K562 (cell line): Measurements from ENCODE around the gene SPATA16. TPM values are rescaled to one million over a fixed set of nuclear protein-coding genes. Genes with fewer than 3 reads are reported as not detected.

Experiments used
- ATF3 ChIP-seq, 2 experiments: fragments of 450-650 bp in 1 of 2; sonication (generic) in 1 of 2; formaldehyde crosslinking in 1 of 2; IDR thresholded peaks in 1 of 2; conservative IDR thresholded peaks in 1 of 2; 2 replicates each; pipeline versions ENCODE4 v1.6.1 to v1.8.1; 2016 to 2023; ENCODE audit warnings: mild to moderate bottlenecking in 2 of 2, moderate library complexity in 2 of 2, inconsistent platforms in 1 of 2, missing genetic modification reagents in 1 of 2
- BRF1 ChIP-seq: IDR thresholded peaks from 3 replicates; pipeline ENCODE4 v1.6.1; 2011; ENCODE audit warnings: borderline replicate concordance, mild to moderate bottlenecking; ENCODE audit not compliant: insufficient read length; ENCODE audit errors: extremely low read depth
- DMBX1 ChIP-seq: fragments of 250-450 bp; sonication (Bioruptor Pico); IDR thresholded peaks from 2 replicates; pipeline ENCODE4 v1.8.0; 2022; ENCODE audit warnings: inconsistent platforms, mild to moderate bottlenecking, moderate library complexity, borderline replicate concordance
- DNMT1 ChIP-seq: fragments of 450-650 bp; IDR thresholded peaks from 2 replicates; pipeline ENCODE4 v1.6.1; 2016; ENCODE audit warnings: antibody characterized with exemption, mild to moderate bottlenecking
- HDAC2 ChIP-seq: fragments of 450-650 bp; IDR thresholded peaks from 2 replicates; pipeline ENCODE4 v1.6.1; 2016; ENCODE audit warnings: mild to moderate bottlenecking
- IRF1 ChIP-seq: sonication (generic); formaldehyde crosslinking; IDR thresholded peaks from 2 replicates; pipeline ENCODE4 v1.8.0; 2022; ENCODE audit warnings: missing genetic modification reagents, mild to moderate bottlenecking, borderline replicate concordance
- NR0B1 ChIP-seq: fragments of 450-650 bp; IDR thresholded peaks from one replicate; pipeline ENCODE4 v1.6.1; 2018; ENCODE audit warnings: mild to moderate bottlenecking, moderate library complexity; ENCODE audit not compliant: partially characterized antibody
- NR1H2 ChIP-seq: sonication (generic); formaldehyde crosslinking; IDR thresholded peaks from 2 replicates; pipeline ENCODE4 v1.4.0; 2020; ENCODE audit warnings: mild to moderate bottlenecking, missing genetic modification reagents
- POU5F1 ChIP-seq: fragments of 150-350 bp; IDR thresholded peaks from 2 replicates; pipeline ENCODE4 v1.6.1; 2014; ENCODE audit warnings: borderline replicate concordance, low read length, low read depth, mild to moderate bottlenecking; ENCODE audit not compliant: partially characterized antibody
- SRSF1 ChIP-seq: fragments of 200-400 bp; formaldehyde crosslinking; IDR thresholded peaks from 2 replicates; pipeline ENCODE4 v1.6.1; 2017; ENCODE audit warnings: mild to moderate bottlenecking, low read depth, low read length, moderate library complexity
- XRCC3 ChIP-seq: fragments of 450-650 bp; IDR thresholded peaks from 2 replicates; pipeline ENCODE4 v1.6.1; 2017; ENCODE audit warnings: mild to moderate bottlenecking, moderate library complexity
- ZNF175 ChIP-seq: fragments of 200-800 bp; sonication (Bioruptor generic); IDR thresholded peaks from 2 replicates; pipeline ENCODE4 v1.6.1; 2016; ENCODE audit warnings: low read depth, mild to moderate bottlenecking, missing genetic modification characterization, missing compliant biosample characterization
- ZNF77 ChIP-seq: fragments of 250-450 bp; sonication (Bioruptor Pico); IDR thresholded peaks from 2 replicates; pipeline ENCODE4 v1.5.0; 2020
- polyA plus RNA-seq, 8 experiments: library from polyadenylated mRNA; depleted of rRNA in 4 of 8; stranded (reverse) in 5 of 8; unstranded in 3 of 8; fragments of >200 nt; fragmentation: Nextera tagmentation in 2 of 8; fragmentation: Illumina TruSeq in 1 of 8; extraction: Ambion mirVana in 2 of 8; extraction: Trizol in 1 of 8; gene quantifications; 2 replicates each; pipeline versions ENCODE4 v1.2.1 to v1.2.3, GENCODE V29; 2011 to 2014; ENCODE audit warnings: inconsistent platforms in 1 of 8, missing spikeins in 1 of 8
- total RNA-seq, 7 experiments: library from RNA; depleted of rRNA in 6 of 7; stranded (reverse); fragments of >200 nt in 6 of 7; fragmentation: Illumina TruSeq in 2 of 7; extraction: Trizol in 2 of 7; gene quantifications; 2 replicates each; pipeline versions ENCODE4 v1.2.1 to v1.2.3, GENCODE V29; 2011 to 2021; ENCODE audit warnings: low replicate concordance in 1 of 7

SPATA16 gene
- total and polyA plus RNA-seq, 9 of the 15 experiments (the other 6 are each of a cell fraction or from before 2014, with no cell fraction given), result not detected

GRCh38 chr3:172977696-172978095 is 163.3 kb downstream of the SPATA16 start (continued):
- no peak for TF ChIP-seq XRCC3
- TF ChIP-seq DMBX1 (CRISPR knock-in tag), result no peak
- no peak for TF ChIP-seq ATF3 (IDR thresholded peaks at IDR 0.05)
- no peak for TF ChIP-seq ATF3 (CRISPR knock-in tag; conservative IDR thresholded peaks at IDR 0.05)
- no peak for TF ChIP-seq DNMT1
- TF ChIP-seq IRF1 (CRISPR knock-in tag), result no peak
- no peak for TF ChIP-seq ZNF175 (CRISPR knock-in tag)
- no peak for TF ChIP-seq POU5F1
- TF ChIP-seq NR0B1, result no peak
- TF ChIP-seq NR1H2, result no peak
- TF ChIP-seq BRF1, result no peak
- TF ChIP-seq ZNF77 (CRISPR knock-in tag), result no peak
- TF ChIP-seq HDAC2, result no peak
- TF ChIP-seq SRSF1, result no peak
